Measurements from ENCODE around the gene FNDC11.

FNDC11 gene

GRCh38 chr20:63590218-63591146 is 36.5 kb downstream of the FNDC11 start:
- Mint-ChIP-seq H3K9me3 (no peaks in the 10 kb centered on the region), H3K36me3 (ENCODE audit: low read depth) (peaks cover 30% of the 10 kb centered on the region), H3K4me3 (no peak overlapping the region), H3K27ac (no peak overlapping the region), H3K27me3 (ENCODE audit: low read depth) (no peaks in the 10 kb centered on the region), H3K4me1 (peaks cover 8% of the 10 kb centered on the region)
- no peak for TF ChIP-seq CTCF (IDR thresholded peaks at IDR 0.05; ENCODE audit: unreplicated experiment in 3 of 3)

DNA sequence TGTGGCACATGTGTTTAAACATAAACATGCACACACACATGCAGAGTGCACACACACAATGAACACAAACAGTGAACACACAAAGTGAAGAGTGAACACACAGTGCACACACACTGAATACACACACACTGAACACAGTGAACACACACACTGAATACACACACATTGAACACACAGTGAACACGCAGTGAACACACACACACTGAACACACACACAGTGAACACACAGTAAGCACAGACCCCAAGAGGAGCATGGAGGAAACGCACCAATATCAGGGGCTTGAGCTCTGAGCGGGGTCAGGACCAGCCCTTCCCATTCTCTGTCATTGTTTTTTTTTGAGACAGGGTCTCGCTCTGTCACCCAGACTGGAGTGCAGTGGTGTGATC is 37.2 kb downstream of the FNDC11 start:
- H3K4me3 Mint-ChIP-seq = no peak overlapping the region
- peaks cover 8% of the 10 kb centered on the region for H3K4me1 Mint-ChIP-seq
- no peak overlapping the region for H3K27ac Mint-ChIP-seq
- no peaks in the 10 kb centered on the region for H3K9me3 Mint-ChIP-seq
- no peak for TF ChIP-seq CTCF (IDR thresholded peaks at IDR 0.05; ENCODE audit: unreplicated experiment in 3 of 3)
- H3K36me3 Mint-ChIP-seq (ENCODE audit: low read depth) = peaks cover 30% of the 10 kb centered on the region
- no peaks in the 10 kb centered on the region for H3K27me3 Mint-ChIP-seq (ENCODE audit: low read depth)

DNA sequence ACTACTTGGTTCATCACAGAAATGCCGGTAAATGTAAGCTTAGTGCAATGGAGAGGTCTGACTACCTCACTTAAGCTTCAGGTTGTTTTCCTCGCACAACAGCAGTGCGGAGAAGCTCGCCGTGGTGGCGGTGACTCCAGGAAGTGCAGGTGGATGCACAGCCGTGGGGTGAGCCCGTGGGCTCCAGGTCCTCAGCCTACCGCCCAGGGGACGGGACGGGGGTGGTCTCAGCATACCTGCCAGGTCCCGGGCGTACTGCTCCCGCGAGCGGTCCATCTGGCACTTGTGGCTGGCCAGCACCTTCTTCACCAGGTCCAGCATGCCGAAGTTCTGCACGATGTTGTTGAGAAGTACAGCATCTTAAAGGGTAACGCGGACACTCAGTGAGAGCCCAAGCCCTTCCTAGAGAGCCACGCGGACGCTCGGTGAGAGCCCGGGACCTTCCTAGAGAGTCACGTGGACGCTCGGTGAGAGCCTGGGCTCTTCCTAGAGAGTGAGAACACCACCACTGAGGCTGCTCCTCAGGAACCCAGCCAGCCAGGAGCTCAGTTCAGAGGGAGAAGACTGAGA is 37.9 kb downstream of the FNDC11 start:
- no peak overlapping the region for H3K4me3 Mint-ChIP-seq
- H3K4me1 Mint-ChIP-seq = peaks cover 8% of the 10 kb centered on the region
- H3K36me3 Mint-ChIP-seq (ENCODE audit: low read depth) = peaks cover 30% of the 10 kb centered on the region
- no peaks in the 10 kb centered on the region for H3K27me3 Mint-ChIP-seq (ENCODE audit: low read depth)
- no peaks in the 10 kb centered on the region for H3K9me3 Mint-ChIP-seq
- no peak overlapping the region for H3K27ac Mint-ChIP-seq
- TF ChIP-seq CTCF (IDR thresholded peaks at IDR 0.05; ENCODE audit: unreplicated experiment in 3 of 3) = no peak

DNA sequence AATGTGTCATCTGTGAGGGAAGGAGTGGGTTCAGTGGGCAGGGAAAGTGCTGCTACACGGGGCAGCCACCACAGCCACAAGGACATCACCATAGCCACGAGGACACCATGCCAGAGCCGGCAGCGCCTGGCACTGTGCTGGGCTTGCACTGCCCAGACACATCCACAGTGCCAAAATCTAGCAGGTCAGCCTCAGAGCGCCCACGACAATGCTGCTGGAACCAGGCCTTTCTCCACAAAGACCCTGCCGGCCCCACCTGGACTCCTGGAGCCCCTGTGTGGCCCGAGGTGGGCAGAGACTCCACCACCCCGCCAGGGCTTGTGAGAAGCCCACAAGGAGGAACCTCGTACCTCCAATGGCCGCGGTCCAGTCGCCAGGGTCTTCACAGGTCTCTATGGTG is 38.7 kb downstream of the FNDC11 start:
- Mint-ChIP-seq H3K9me3 (no peaks in the 10 kb centered on the region), H3K27ac (no peak overlapping the region)
- TF ChIP-seq CTCF (IDR thresholded peaks at IDR 0.05; ENCODE audit: unreplicated experiment in 3 of 3) = no peak

DNA sequence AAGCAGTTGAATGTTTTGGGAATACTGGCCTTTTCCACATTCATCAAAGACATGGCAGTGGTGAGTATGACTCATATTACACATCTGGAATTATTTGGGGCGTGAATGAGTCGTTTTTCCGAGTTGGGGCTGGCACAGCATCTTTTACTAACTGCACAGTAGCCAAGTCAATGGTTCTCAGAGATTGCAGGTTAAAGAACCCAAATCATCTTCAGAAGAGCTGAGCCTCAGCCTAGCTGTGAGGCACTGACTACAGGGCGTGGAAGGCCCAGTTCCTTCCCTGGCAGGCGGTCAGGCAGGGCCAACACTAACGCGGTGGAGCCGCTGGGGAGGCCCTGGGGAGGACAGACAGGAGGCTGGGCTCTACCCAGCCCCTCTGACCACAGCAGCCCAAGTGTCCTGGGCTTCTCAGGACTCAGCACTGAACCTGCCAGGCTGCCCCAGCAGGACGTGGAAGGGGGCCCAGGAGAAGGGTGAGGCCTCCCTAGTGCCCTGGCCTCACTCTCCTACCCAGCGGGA is 40.1 kb downstream of the FNDC11 start:
- Mint-ChIP-seq H3K4me1 (no peaks in the 10 kb centered on the region), H3K27ac (no peak overlapping the region), H3K36me3 (ENCODE audit: low read depth) (peaks cover 30% of the 10 kb centered on the region), H3K9me3 (no peaks in the 10 kb centered on the region), H3K4me3 (no peak overlapping the region), H3K27me3 (ENCODE audit: low read depth) (no peaks in the 10 kb centered on the region)
- TF ChIP-seq CTCF (IDR thresholded peaks at IDR 0.05; ENCODE audit: unreplicated experiment in 3 of 3) = no peak

More for the DNA sequence above, 38.7 kb downstream of the FNDC11 start:
- Mint-ChIP-seq H3K36me3 (ENCODE audit: low read depth) (peaks cover 24% of the 10 kb centered on the region), H3K4me1 (peaks cover 5% of the 10 kb centered on the region), H3K27me3 (ENCODE audit: low read depth) (no peaks in the 10 kb centered on the region), H3K4me3 (no peak overlapping the region)

Measured in nephron (organoid).